ENCODE results near the gene GPR137B.
A peak's percentile ranks its signal among the peaks of the same experiment; 100 is the strongest.

Gene GPR137B

GRCh38 chr1:236207569-236207968, 65.2 kb downstream of the GPR137B start:
- no peak for DNase-seq

GRCh38 chr1:236209185-236209584, 66.8 kb downstream of the GPR137B start:
- DNase-seq: no peak

DNA sequence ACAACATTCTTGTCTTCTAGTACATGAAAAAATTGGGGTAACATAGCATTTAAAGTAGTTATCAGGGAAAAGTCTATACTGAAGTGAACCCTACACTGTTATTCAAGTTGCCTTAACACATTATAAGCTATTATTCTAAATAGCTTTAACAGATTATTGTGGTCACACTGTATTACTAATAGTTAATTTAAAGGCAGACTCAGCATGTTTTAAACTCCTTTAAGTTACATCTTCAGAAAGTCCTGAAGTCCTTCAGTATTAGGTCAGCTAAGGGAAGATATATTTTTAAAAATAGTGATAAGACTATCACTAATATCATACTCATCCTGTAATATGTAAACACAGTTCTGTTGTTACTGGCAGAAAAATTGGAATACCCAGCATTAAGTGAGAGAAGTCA, 67.4 kb downstream of the GPR137B start:
- DNase-seq: no peak

- DNase-seq: no peak
These were observed 69.5 kb downstream of the GPR137B start for GRCh38 chr1:236211815-236212214.

GRCh38 chr1:236213534-236213933, 71.2 kb downstream of the GPR137B start:
- DNase-seq: no peak

- no peak for DNase-seq
These were observed 72.4 kb downstream of the GPR137B start for GRCh38 chr1:236214761-236215160.

DNA sequence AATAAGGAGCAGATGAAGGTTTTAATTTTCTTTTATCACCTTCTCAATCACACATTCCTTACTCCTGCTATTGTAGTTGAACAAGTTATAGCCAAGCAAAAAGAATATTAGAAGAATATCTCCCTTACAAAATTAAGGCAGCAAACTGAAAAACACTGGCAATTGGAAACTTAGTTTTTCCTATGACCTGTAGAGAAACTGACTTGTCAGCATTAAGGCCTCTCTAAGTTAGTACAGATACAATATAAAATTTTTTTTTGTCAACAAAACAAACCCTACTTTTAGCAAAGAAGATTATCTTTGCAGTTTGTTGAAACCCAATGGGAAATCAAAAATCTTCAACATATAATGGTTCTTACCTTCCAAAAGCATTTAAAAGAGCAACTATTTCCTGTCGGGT, 78.1 kb downstream of the GPR137B start:
- DNase-seq: no peak

- DNase-seq: no peak
These were observed 80.3 kb downstream of the GPR137B start for GRCh38 chr1:236222632-236223031.

GRCh38 chr1:236228411-236228810, 86.1 kb downstream of the GPR137B start:
- DNase-seq: peak; percentile 55 to 66

- no peak for DNase-seq
These were observed 92.8 kb downstream of the GPR137B start for GRCh38 chr1:236235116-236235515.

GRCh38 chr1:236239092-236239585, 96.8 kb downstream of the GPR137B start:
- DNase-seq: no peak

DNA sequence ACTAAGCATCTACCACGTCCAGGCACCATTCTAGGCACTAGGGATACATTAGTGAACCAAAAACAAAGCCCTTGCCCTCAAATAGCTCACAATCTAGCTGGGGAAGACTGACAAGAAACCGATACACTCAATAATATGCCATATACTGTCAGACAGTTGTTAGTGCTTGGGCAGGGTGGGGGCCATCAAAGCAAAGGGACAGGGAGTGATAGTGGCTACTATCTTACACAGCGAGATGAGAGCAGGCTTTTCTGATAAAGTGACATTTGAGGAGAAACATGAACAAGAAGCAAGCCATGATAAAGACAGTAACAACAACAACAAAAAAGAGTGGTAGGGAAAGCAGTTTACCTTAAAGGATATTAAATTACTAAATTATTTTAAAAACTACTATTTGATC, 98.3 kb downstream of the GPR137B start:
- no peak for DNase-seq

- no peak for DNase-seq
These were observed 100.2 kb downstream of the GPR137B start for GRCh38 chr1:236242568-236242967.

DNA sequence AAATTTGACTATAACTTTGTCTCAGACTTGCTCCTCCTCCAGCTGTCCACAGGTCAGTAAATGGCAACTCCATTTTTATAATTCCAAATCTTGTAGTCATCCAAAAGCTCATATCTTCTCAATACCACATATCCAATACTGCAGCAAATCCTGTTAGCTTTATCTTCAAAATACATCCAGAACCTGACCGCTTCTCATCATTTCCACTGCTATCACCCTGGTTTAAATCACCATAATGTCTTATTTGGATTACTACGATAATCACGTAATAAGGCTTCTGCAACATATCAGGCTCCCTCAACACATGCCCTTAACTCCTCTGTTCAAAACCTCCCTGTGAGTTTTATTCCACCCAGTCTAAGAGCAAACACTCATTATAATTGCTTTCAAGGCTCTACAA, 104.9 kb downstream of the GPR137B start:
- DNase-seq: no peak

GRCh38 chr1:236251587-236251986, 109.2 kb downstream of the GPR137B start:
- no peak for DNase-seq

DNA sequence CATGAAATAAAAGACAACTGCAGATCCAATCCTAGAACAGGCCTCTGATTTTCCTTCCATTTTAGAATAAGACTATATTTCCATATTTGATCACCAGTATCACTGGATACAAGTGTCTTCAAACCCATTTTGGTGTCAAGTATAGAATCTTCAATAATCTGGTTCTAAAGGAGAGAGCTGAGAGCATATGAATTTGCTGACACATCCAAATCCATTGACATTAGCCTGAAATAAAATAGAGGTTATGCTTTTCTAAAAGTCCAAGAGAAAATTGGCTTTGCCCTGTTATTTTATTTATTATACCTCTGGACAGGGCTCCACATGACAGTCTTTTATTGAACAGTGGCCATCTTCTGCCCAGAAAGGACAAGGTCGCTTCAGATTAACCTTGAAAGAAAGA, 110.8 kb downstream of the GPR137B start:
- DNase-seq: no peak

DNA sequence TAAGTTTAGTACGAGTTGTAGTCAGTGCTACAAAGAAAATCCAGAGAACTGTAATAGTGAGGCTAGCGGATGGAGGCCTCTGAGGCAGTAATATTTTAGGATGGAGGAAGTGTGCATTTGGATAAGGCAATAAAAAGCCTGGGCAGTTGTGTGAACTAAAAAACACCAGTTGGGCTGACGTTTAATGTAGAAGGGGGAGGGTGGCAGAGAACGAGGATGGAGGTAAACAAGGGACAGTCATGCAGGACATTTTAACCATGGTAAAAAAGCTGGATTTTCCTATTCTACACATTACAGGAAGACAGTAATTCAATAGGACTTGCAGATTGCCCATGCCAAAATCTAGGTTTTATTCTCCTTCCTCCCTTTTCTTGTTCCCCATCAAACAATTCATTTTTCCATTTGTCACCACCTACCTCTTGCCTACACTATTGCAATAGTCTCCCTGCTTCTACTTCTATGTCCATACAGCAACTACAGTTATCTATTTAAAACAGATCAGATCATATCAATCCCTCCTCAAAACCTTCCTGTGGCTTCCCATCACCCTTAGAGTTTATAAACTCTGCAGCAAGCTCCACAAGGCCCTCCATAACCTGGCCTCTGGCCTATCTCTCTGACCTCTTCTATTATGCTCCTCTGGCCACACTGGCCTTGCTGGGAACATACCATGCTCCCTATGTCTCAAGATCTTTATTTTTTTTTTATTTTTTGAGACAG, 111.7 kb downstream of the GPR137B start:
- no peak for DNase-seq

DNA sequence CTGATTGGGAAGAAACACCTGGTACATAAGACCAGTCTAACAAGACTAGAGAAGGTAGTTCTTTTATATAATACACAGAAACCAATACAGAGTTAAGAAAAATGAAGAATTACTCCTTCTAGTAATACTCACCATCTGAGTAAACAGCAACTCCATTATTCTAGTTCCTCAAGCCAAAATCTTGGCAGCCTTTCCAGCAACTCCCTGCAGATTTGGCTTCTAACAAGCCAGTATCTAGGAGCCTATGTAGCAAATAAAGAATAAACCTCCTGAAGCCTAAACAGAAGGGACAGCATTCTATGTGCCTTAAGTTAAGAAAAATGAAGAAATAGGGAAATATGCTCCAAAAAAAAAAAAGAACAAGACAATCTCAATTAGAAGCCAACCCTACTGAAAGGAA, 114.9 kb downstream of the GPR137B start:
- DNase-seq: no peak

GRCh38 chr1:236258114-236258622, 115.8 kb downstream of the GPR137B start:
- no peak for DNase-seq

Data from AML-193 (cell line).